ENCODE data around the gene UBXN4.
"Not testable (repeated sequence)": the region's sequence is repeated elsewhere in the genome, so short reads cannot be mapped to it uniquely, and the experiment has no call there.

UBXN4 gene

GRCh38 chr2:135762530-135762929, 20.9 kb downstream of the UBXN4 start:
- DNase-seq (ENCODE audit: low read depth in 2 of 2), result no peak

GRCh38 chr2:135768863-135769262, 27.2 kb downstream of the UBXN4 start:
- DNase-seq (ENCODE audit: low read depth in 2 of 2), result no peak

- no peak for DNase-seq (ENCODE audit: low read depth in 2 of 2)
These were observed 31.7 kb downstream of the UBXN4 start for GRCh38 chr2:135773319-135773718.

GRCh38 chr2:135773917-135774316, 32.3 kb downstream of the UBXN4 start:
- no peak for DNase-seq (ENCODE audit: low read depth in 2 of 2)

- DNase-seq (ENCODE audit: low read depth in 2 of 2), result no peak
These were observed 33.8 kb downstream of the UBXN4 start for GRCh38 chr2:135775420-135775819.

GRCh38 chr2:135776367-135776766, 34.7 kb downstream of the UBXN4 start:
- DNase-seq (ENCODE audit: low read depth in 2 of 2), result no peak

GRCh38 chr2:135782231-135782630, 40.6 kb downstream of the UBXN4 start:
- DNase-seq (ENCODE audit: low read depth in 2 of 2), result no peak

- DNase-seq (ENCODE audit: low read depth in 2 of 2), result no peak
These were observed 41.8 kb downstream of the UBXN4 start for GRCh38 chr2:135783439-135783838.

- DNase-seq (ENCODE audit: low read depth in 2 of 2), result no peak
These were observed 43.4 kb downstream of the UBXN4 start for GRCh38 chr2:135785032-135785431.

- DNase-seq (ENCODE audit: low read depth in 2 of 2), result no peak
These were observed 45.2 kb downstream of the UBXN4 start for GRCh38 chr2:135786823-135787222.

GRCh38 chr2:135790423-135790822, 48.8 kb downstream of the UBXN4 start:
- DNase-seq (ENCODE audit: low read depth in 2 of 2), result no peak

- no peak for DNase-seq (ENCODE audit: low read depth in 2 of 2)
These were observed 49.9 kb downstream of the UBXN4 start for GRCh38 chr2:135791418-135792190.

GRCh38 chr2:135792401-135793150, 50.9 kb downstream of the UBXN4 start:
- no peak for DNase-seq (ENCODE audit: low read depth in 2 of 2)

GRCh38 chr2:135795641-135796040, 54.0 kb downstream of the UBXN4 start:
- not testable (repeated sequence) for DNase-seq (ENCODE audit: low read depth in 2 of 2)

GRCh38 chr2:135796606-135797005, 55.0 kb downstream of the UBXN4 start:
- no peak for DNase-seq (ENCODE audit: low read depth in 2 of 2)

- peak; percentile 70 to 77 for DNase-seq (ENCODE audit: low read depth in 2 of 2)
These were observed 56.0 kb downstream of the UBXN4 start for GRCh38 chr2:135797497-135798274.

GRCh38 chr2:135798275-135798705, 56.6 kb downstream of the UBXN4 start:
- DNase-seq (ENCODE audit: low read depth in 2 of 2), result no peak

GRCh38 chr2:135798762-135799161, 57.1 kb downstream of the UBXN4 start:
- no peak for DNase-seq (ENCODE audit: low read depth in 2 of 2)

- DNase-seq (ENCODE audit: low read depth in 2 of 2), result no peak
These were observed 58.1 kb downstream of the UBXN4 start for GRCh38 chr2:135799738-135800137.

- DNase-seq (ENCODE audit: low read depth in 2 of 2), result no peak
These were observed 59.1 kb downstream of the UBXN4 start for GRCh38 chr2:135800513-135801460.

GRCh38 chr2:135802350-135802749, 60.7 kb downstream of the UBXN4 start:
- no peak for DNase-seq (ENCODE audit: low read depth in 2 of 2)
